Ishikawa (cell line): ENCODE results near the gene TLCD1.
A peak's percentile ranks its signal among the peaks of the same experiment; 100 is the strongest.

ENCODE experiments used
- CEBPB ChIP-seq: IDR thresholded peaks from 2 replicates; pipeline ENCODE4 v1.6.1; 2012
- CREB1 ChIP-seq: IDR thresholded peaks from 2 replicates; pipeline ENCODE4 v1.6.1; 2012; ENCODE audit warnings: low read depth
- EGR1 ChIP-seq: IDR thresholded peaks from 2 replicates; pipeline ENCODE4 v1.6.1; 2012
- EP300 ChIP-seq: IDR thresholded peaks from 2 replicates; pipeline ENCODE4 v1.6.1; 2012; ENCODE audit warnings: borderline replicate concordance
- FOXM1 ChIP-seq: IDR thresholded peaks from 2 replicates; pipeline ENCODE4 v1.6.1; 2012; ENCODE audit warnings: low read depth, borderline replicate concordance
- MAX ChIP-seq: IDR thresholded peaks from 2 replicates; pipeline ENCODE4 v1.6.1; 2012
- NFIC ChIP-seq: IDR thresholded peaks from 2 replicates; pipeline ENCODE4 v1.6.1; 2012
- RAD21 ChIP-seq: IDR thresholded peaks from 2 replicates; pipeline ENCODE4 v1.6.1; 2012; ENCODE audit warnings: low read depth
- REST ChIP-seq: IDR thresholded peaks from 2 replicates; pipeline ENCODE4 v1.6.1; 2012; ENCODE audit warnings: low read depth, mild to moderate bottlenecking
- TAF1 ChIP-seq: IDR thresholded peaks from 2 replicates; pipeline ENCODE4 v1.6.1; 2012; ENCODE audit warnings: low read depth, mild to moderate bottlenecking
- TCF12 ChIP-seq: IDR thresholded peaks from 2 replicates; pipeline ENCODE4 v1.6.1; 2012; ENCODE audit warnings: low read depth
- TEAD4 ChIP-seq: IDR thresholded peaks from 2 replicates; pipeline ENCODE4 v1.6.1; 2012
- USF1 ChIP-seq: IDR thresholded peaks from 2 replicates; pipeline ENCODE4 v1.6.1; 2012
- YY1 ChIP-seq: IDR thresholded peaks from 2 replicates; pipeline ENCODE4 v1.6.1; 2012; ENCODE audit warnings: low read depth
- ZBTB7A ChIP-seq: IDR thresholded peaks from 2 replicates; pipeline ENCODE4 v1.6.1; 2012; ENCODE audit warnings: low read depth

Gene TLCD1

GRCh38 chr17:28763137-28763799 is 37.2 kb upstream of the TLCD1 start:
- TF ChIP-seq CREB1 (no peak), USF1 (no peak), EP300 (no peak), EGR1 (no peak), RAD21 (no peak), ZBTB7A (no peak), MAX (no peak), NFIC (no peak)

- TF ChIP-seq ZBTB7A (peak; percentile 39; the same call in 1 of the 2 replicates), EGR1 (no peak), MAX (0 out of 2 replicates have a peak, but pooled peaks have one; percentile 15), CREB1 (no peak), TCF12 (peak; percentile 32; the same call in 1 of the 2 replicates), NFIC (peak; percentile 61), EP300 (peak; percentile 44; the same call in 1 of the 2 replicates), CEBPB (0 out of 2 replicates have a peak, but pooled peaks have one; percentile 38), FOXM1 (peak; percentile 45; the same call in 1 of the 2 replicates)
Observed at GRCh38 chr17:28760601-28761562, 34.8 kb upstream of the TLCD1 start.

GRCh38 chr17:28759256-28759865 is 33.3 kb upstream of the TLCD1 start:
- no peak for TF ChIP-seq TAF1
- no peak for TF ChIP-seq EGR1
- TF ChIP-seq CREB1 = no peak
- no peak for TF ChIP-seq FOXM1
- TF ChIP-seq EP300 = no peak
- TF ChIP-seq CEBPB = no peak
- no peak for TF ChIP-seq TCF12
- no peak for TF ChIP-seq YY1

- TF ChIP-seq EGR1 = no peak
- TF ChIP-seq RAD21 = no peak
- TF ChIP-seq TCF12 = no peak
- TF ChIP-seq CEBPB = no peak
- no peak for TF ChIP-seq YY1
- no peak for TF ChIP-seq ZBTB7A
- no peak for TF ChIP-seq TEAD4
- no peak for TF ChIP-seq NFIC
- no peak for TF ChIP-seq FOXM1
- TF ChIP-seq USF1 = no peak
- TF ChIP-seq REST = no peak
- TF ChIP-seq EP300 = no peak
- no peak for TF ChIP-seq CREB1
- no peak for TF ChIP-seq TAF1
Observed at GRCh38 chr17:28758411-28759121, 32.5 kb upstream of the TLCD1 start.

GRCh38 chr17:28756049-28756804 is 30.2 kb upstream of the TLCD1 start:
- no peak for TF ChIP-seq CEBPB
- TF ChIP-seq CREB1 = no peak
- no peak for TF ChIP-seq NFIC
- no peak for TF ChIP-seq TEAD4
- TF ChIP-seq ZBTB7A = no peak
- no peak for TF ChIP-seq TCF12
- TF ChIP-seq REST = no peak
- TF ChIP-seq MAX = no peak
- no peak for TF ChIP-seq FOXM1
- no peak for TF ChIP-seq YY1
- no peak for TF ChIP-seq RAD21
- TF ChIP-seq EGR1 = no peak
- no peak for TF ChIP-seq EP300
- TF ChIP-seq TAF1 = no peak
- no peak for TF ChIP-seq USF1
